Keratinocyte (primary cell): ENCODE data around the gene TP53RK. TPM values are rescaled to one million over a fixed set of nuclear protein-coding genes. Genes with fewer than 3 reads are reported as not detected.

Source experiments
- DNase-seq: peaks from one replicate; pipeline ENCODE4 v3.0.0-alpha.2; 2011; ENCODE audit warnings: low read depth, missing footprints, low spot score
- FAIRE-seq: peaks from 2 replicates; lab custom pipeline; 2011; peaks lifted over from hg19 to GRCh38; lab: Jason Lieb, UNC
- H2AFZ ChIP-seq: 2 replicates; pipeline ENCODE4 v1.6.0; 2012; ENCODE audit warnings: low read length, control low read depth, inconsistent platforms; ENCODE audit not compliant: control insufficient read depth
- H3K27ac ChIP-seq: 2 replicates; pipeline ENCODE4 v1.5.1; 2011; ENCODE audit warnings: low read length; ENCODE audit not compliant: control insufficient read depth, insufficient read depth
- H3K27me3 ChIP-seq: 3 replicates; pipeline ENCODE4 v1.6.0; 2011; ENCODE audit warnings: low read length; ENCODE audit not compliant: control insufficient read depth, insufficient read depth; ENCODE audit errors: extremely low read depth
- H3K36me3 ChIP-seq, 2 experiments: 2 replicates in 1 of 2; 3 replicates in 1 of 2; pipeline ENCODE4 v1.5.1; 2011; ENCODE audit warnings: low read length in 2 of 2, mild to moderate bottlenecking in 1 of 2; ENCODE audit not compliant: control insufficient read depth in 2 of 2, insufficient read depth in 2 of 2; ENCODE audit errors: extremely low read depth in 1 of 2
- H3K4me1 ChIP-seq: 3 replicates; pipeline ENCODE4 v1.5.1; 2011; ENCODE audit warnings: low read length; ENCODE audit not compliant: control insufficient read depth, insufficient read depth; ENCODE audit errors: extremely low read depth
- H3K4me2 ChIP-seq: 3 replicates; pipeline ENCODE4 v1.6.0; 2011; ENCODE audit warnings: low read depth, low read length; ENCODE audit not compliant: control insufficient read depth, insufficient read depth; ENCODE audit errors: extremely low read depth
- H3K4me3 ChIP-seq, 3 experiments: fragments of 200-600 bp in 1 of 3; sonication (generic) in 1 of 3; 2 replicates in 2 of 3; 3 replicates in 1 of 3; pipeline ENCODE4 v1.5.1; 2011 to 2016; ENCODE audit warnings: low read length in 3 of 3, mild to moderate bottlenecking in 3 of 3, control low read depth in 2 of 3, inconsistent platforms in 1 of 3, low read depth in 1 of 3, mixed read lengths in 1 of 3, mixed run types in 1 of 3, moderate library complexity in 1 of 3; ENCODE audit not compliant: control insufficient read depth in 2 of 3, insufficient read depth in 2 of 3; ENCODE audit errors: extremely low read depth in 1 of 3
- H3K79me2 ChIP-seq: 2 replicates; pipeline ENCODE4 v1.6.0; 2012; ENCODE audit warnings: low read length; ENCODE audit not compliant: control insufficient read depth, insufficient read depth
- H3K9ac ChIP-seq: 3 replicates; pipeline ENCODE4 v1.6.0; 2011; ENCODE audit warnings: low read length; ENCODE audit not compliant: control insufficient read depth, insufficient read depth; ENCODE audit errors: extremely low read depth
- H3K9me1 ChIP-seq: 3 replicates; pipeline ENCODE4 v1.6.0; 2011; ENCODE audit warnings: low read length; ENCODE audit not compliant: control insufficient read depth, insufficient read depth; ENCODE audit errors: extremely low read depth
- H3K9me3 ChIP-seq: 2 replicates; pipeline ENCODE4 v1.5.1; 2012; ENCODE audit warnings: low read depth, low read length; ENCODE audit not compliant: control insufficient read depth
- H4K20me1 ChIP-seq: 3 replicates; pipeline ENCODE4 v1.6.0; 2011; ENCODE audit warnings: low read length; ENCODE audit not compliant: control insufficient read depth, insufficient read depth; ENCODE audit errors: extremely low read depth
- CTCF ChIP-seq, 3 experiments: IDR thresholded peaks in 1 of 3; conservative IDR thresholded peaks in 1 of 3; optimal IDR thresholded peaks in 1 of 3; 2 replicates in 2 of 3; 3 replicates in 1 of 3; pipeline versions ENCODE3 to v1.5.1; 2011; ENCODE audit warnings: low read length in 3 of 3, mild to moderate bottlenecking in 3 of 3, moderate library complexity in 2 of 3, control low read depth in 1 of 3, inconsistent platforms in 1 of 3; ENCODE audit not compliant: insufficient read depth in 2 of 3; ENCODE audit errors: extremely low read depth in 1 of 3
- EZH2 ChIP-seq: IDR thresholded peaks from one replicate; pipeline ENCODE4 v1.6.1; 2012; ENCODE audit warnings: inconsistent platforms, mild to moderate bottlenecking, low read length, moderate library complexity
- dilution Hi-C: fragments of 300-500 bp; cut with MboI; formaldehyde crosslinking; loops from one replicate; pipeline ENCODE4 v1.7.0; 2020; ENCODE audit warnings: low sequenced_read_pairs; ENCODE audit not compliant: extremely low pct_ligation_motif_present
- polyA plus RNA-seq, 5 experiments: library from polyadenylated mRNA; depleted of rRNA in 3 of 5; stranded (reverse) in 3 of 5; stranded (forward) in 1 of 5; unstranded in 1 of 5; fragments of >200 nt; gene quantifications; 1 replicate in 1 of 5; 2 replicates in 3 of 5; 3 replicates in 1 of 5; pipeline versions ENCODE4 v1.2.1 to v1.2.3, GENCODE V29; 2011 to 2012; ENCODE audit warnings: missing spikeins in 2 of 5, low read depth in 1 of 5, low replicate concordance in 1 of 5

Gene TP53RK
- polyA plus RNA-seq, 1 donor (not counting 4 experiments of a cell fraction or from before 2014, with no cell fraction given) = 15.9 TPM

- Histone ChIP-seq H3K4me3 (no peak overlapping the region), H3K4me2 (no peak overlapping the region), H3K9ac (no peak overlapping the region), H3K27me3 (no peaks in the 10 kb centered on the region), H3K9me3 (no peaks in the 10 kb centered on the region), H4K20me1 (no peaks in the 10 kb centered on the region), H3K4me1 (no peaks in the 10 kb centered on the region), H3K27ac (no peak overlapping the region), H3K79me2 (no peaks in the 10 kb centered on the region), H2AFZ (no peak overlapping the region), H3K36me3 (no peaks in the 10 kb centered on the region), H3K9me1 (no peaks in the 10 kb centered on the region)
- FAIRE-seq (no peak), DNase-seq (no peak)
- no peak for TF ChIP-seq EZH2
- TF ChIP-seq CTCF (optimal IDR thresholded peaks at IDR 0.05 in 1 of 3, IDR thresholded peaks at IDR 0.05 in 1 of 3, conservative IDR thresholded peaks at IDR 0.05 in 1 of 3; ENCODE audit: extremely low read depth in 1 of 3, insufficient read depth in 2 of 3, low read length in 3 of 3) = no peak
- dilution Hi-C loops = no loop called here
These were observed 6.6 kb upstream of the TP53RK start for GRCh38 chr20:46695892-46696291.

- no peak overlapping the region for H2AFZ ChIP-seq
- H3K27me3 ChIP-seq = no peaks in the 10 kb centered on the region
- H3K36me3 ChIP-seq = no peaks in the 10 kb centered on the region
- H3K4me3 ChIP-seq = no peak overlapping the region
- no peak overlapping the region for H3K27ac ChIP-seq
- no peak overlapping the region for H3K4me2 ChIP-seq
- no peaks in the 10 kb centered on the region for H3K79me2 ChIP-seq
- H3K9me1 ChIP-seq = no peaks in the 10 kb centered on the region
- H3K9me3 ChIP-seq = no peaks in the 10 kb centered on the region
- no peak overlapping the region for H3K9ac ChIP-seq
- no peak for FAIRE-seq
- H3K4me1 ChIP-seq = peaks cover 4% of the 10 kb centered on the region
- dilution Hi-C loops = no loop called here
- H4K20me1 ChIP-seq = no peaks in the 10 kb centered on the region
- no peak for DNase-seq
- TF ChIP-seq EZH2 (no peak), CTCF (optimal IDR thresholded peaks at IDR 0.05 in 1 of 3, IDR thresholded peaks at IDR 0.05 in 1 of 3, conservative IDR thresholded peaks at IDR 0.05 in 1 of 3; ENCODE audit: extremely low read depth in 1 of 3, insufficient read depth in 2 of 3, low read length in 3 of 3) (no peak)
These were observed 5.2 kb upstream of the TP53RK start for GRCh38 chr20:46694484-46694883.
